SK-N-SH (cell line): ENCODE measurements around the gene KIF16B. TPM values are rescaled to one million over a fixed set of nuclear protein-coding genes. Genes with fewer than 3 reads are reported as not detected.

Source experiments
- CTCF ChIA-PET: fragments of 300-600, 350-600 bp; formaldehyde crosslinking; extraction: SDS; loops from one replicate; lab custom pipeline; 2021; lab: Yijun Ruan, JAX
- POLR2A ChIA-PET: fragments of 350-600 bp; sonication (Branson Sonifier 250); formaldehyde crosslinking; extraction: SDS; loops from one replicate; lab custom pipeline; 2020; ENCODE audit warnings: antibody characterized with exemption, inconsistent platforms; lab: Yijun Ruan, JAX
- DNase-seq: peaks from one replicate; pipeline ENCODE4 v3.0.0; 2012
- H2AFZ ChIP-seq: fragments of 200-600 bp; sonication (generic); 2 replicates; pipeline ENCODE4 v1.8.1; 2016; ENCODE audit warnings: antibody characterized with exemption, mild to moderate bottlenecking, low read depth
- H3F3A ChIP-seq: fragments of 200-600 bp; sonication (generic); replicated peaks from 2 replicates; pipeline ENCODE3; 2016; ENCODE audit warnings: antibody characterized with exemption, mild to moderate bottlenecking; ENCODE audit not compliant: insufficient read depth
- H3K27ac ChIP-seq, 2 experiments: fragments of 200-500 bp in 1 of 2; fragments of 200-600 bp in 1 of 2; sonication (Bioruptor generic) in 1 of 2; sonication (generic), shearing (Covaris generic) in 1 of 2; 2 replicates each; pipeline versions ENCODE4 v1.5.1 to v1.6.1; 2014 to 2016; ENCODE audit warnings: low read depth in 2 of 2, inconsistent platforms in 1 of 2, low read length in 1 of 2, mild to moderate bottlenecking in 1 of 2, mixed read lengths in 1 of 2
- H3K27me3 ChIP-seq: fragments of 200-600 bp; sonication (generic), shearing (Covaris generic); 2 replicates; pipeline ENCODE4 v1.6.1; 2016; ENCODE audit warnings: mixed run types; ENCODE audit not compliant: insufficient read depth
- H3K36me3 ChIP-seq, 2 experiments: fragments of 200-500 bp in 1 of 2; fragments of 200-600 bp in 1 of 2; sonication (Bioruptor generic) in 1 of 2; sonication (generic) in 1 of 2; replicated peaks in 1 of 2; 2 replicates each; pipeline versions ENCODE3 to v1.5.1; 2014 to 2016; ENCODE audit warnings: low read length in 1 of 2, mild to moderate bottlenecking in 1 of 2; ENCODE audit not compliant: insufficient read depth in 2 of 2, control insufficient read depth in 1 of 2
- H3K4me1 ChIP-seq, 2 experiments: fragments of 200-500 bp in 1 of 2; fragments of 200-600 bp in 1 of 2; sonication (Bioruptor generic) in 1 of 2; sonication (generic), shearing (Covaris generic) in 1 of 2; 2 replicates each; pipeline versions ENCODE4 v1.5.1 to v1.6.1; 2014 to 2016; ENCODE audit warnings: low read depth in 1 of 2, low read length in 1 of 2, mixed run types in 1 of 2; ENCODE audit not compliant: insufficient read depth in 2 of 2, control insufficient read depth in 1 of 2
- H3K4me2 ChIP-seq: fragments of 200-600 bp; sonication (generic), shearing (Covaris generic); 2 replicates; pipeline ENCODE4 v1.6.1; 2017; ENCODE audit warnings: mixed run types
- H3K4me3 ChIP-seq, 2 experiments: fragments of 200-500 bp in 1 of 2; fragments of 200-600 bp in 1 of 2; sonication (Bioruptor generic) in 1 of 2; sonication (generic), shearing (Covaris generic) in 1 of 2; 2 replicates each; pipeline versions ENCODE4 v1.5.1 to v1.8.1; 2014 to 2016; ENCODE audit warnings: low read depth in 2 of 2, inconsistent platforms in 1 of 2, low read length in 1 of 2, mild to moderate bottlenecking in 1 of 2, mixed read lengths in 1 of 2, moderate library complexity in 1 of 2
- H3K79me2 ChIP-seq: fragments of 200-600 bp; sonication (generic); 2 replicates; pipeline ENCODE4 v1.8.1; 2017; ENCODE audit warnings: mild to moderate bottlenecking; ENCODE audit not compliant: insufficient read depth
- H3K9ac ChIP-seq: fragments of 200-600 bp; sonication (generic); 2 replicates; pipeline ENCODE4 v1.6.1; 2017; ENCODE audit warnings: mixed run types
- H3K9me2 ChIP-seq: fragments of 200-600 bp; sonication (generic); 2 replicates; pipeline ENCODE4 v1.6.1; 2017; ENCODE audit warnings: mixed run types
- H3K9me3 ChIP-seq: fragments of 200-600 bp; sonication (generic); 2 replicates; pipeline ENCODE4 v1.6.1; 2017; ENCODE audit warnings: mixed run types, mild to moderate bottlenecking, moderate library complexity
- H4K20me1 ChIP-seq: fragments of 200-600 bp; sonication (generic); 2 replicates; pipeline ENCODE4 v1.6.1; 2017; ENCODE audit warnings: mild to moderate bottlenecking, mixed run types; ENCODE audit not compliant: insufficient read depth
- CHD2 ChIP-seq: fragments of 150-350 bp; IDR thresholded peaks from 2 replicates; pipeline ENCODE4 v1.6.1; 2018; ENCODE audit warnings: low read length; ENCODE audit not compliant: partially characterized antibody
- EP300 ChIP-seq, 2 experiments: IDR thresholded peaks; 2 replicates each; pipeline versions ENCODE4 v1.4.0 to v1.6.1; 2012; ENCODE audit warnings: borderline replicate concordance in 1 of 2, low read depth in 1 of 2, low read length in 1 of 2
- EZH2phosphoT487 ChIP-seq: fragments of 200-600 bp; sonication (generic); IDR thresholded peaks from 2 replicates; pipeline ENCODE4 v1.6.1; 2017; ENCODE audit warnings: low read depth, mixed run types, mild to moderate bottlenecking, antibody characterized with exemption, moderate library complexity, borderline replicate concordance
- FOXM1 ChIP-seq: IDR thresholded peaks from 2 replicates; pipeline ENCODE4 v1.4.0; 2012; ENCODE audit warnings: low read depth, mild to moderate bottlenecking
- GABPA ChIP-seq: IDR thresholded peaks from 2 replicates; pipeline ENCODE4 v1.4.0; 2012; ENCODE audit warnings: low read depth, mild to moderate bottlenecking
- GATA2 ChIP-seq: sonication (generic); formaldehyde crosslinking; IDR thresholded peaks from 2 replicates; pipeline ENCODE4 v1.5.0; 2020; ENCODE audit warnings: mild to moderate bottlenecking, missing genetic modification reagents
- JUND ChIP-seq: IDR thresholded peaks from 2 replicates; pipeline ENCODE4 v1.4.0; 2012
- MEF2A ChIP-seq: IDR thresholded peaks from 2 replicates; pipeline ENCODE4 v1.4.0; 2012; ENCODE audit warnings: low read depth, borderline replicate concordance
- NFIC ChIP-seq: IDR thresholded peaks from 2 replicates; pipeline ENCODE4 v1.4.0; 2012; ENCODE audit warnings: borderline replicate concordance
- POLR2AphosphoS5 ChIP-seq: IDR thresholded peaks from 2 replicates; pipeline ENCODE4 v1.6.1; 2012; ENCODE audit warnings: low read depth, low read length
- RAD21 ChIP-seq: IDR thresholded peaks from 2 replicates; pipeline ENCODE4 v1.6.1; 2012; ENCODE audit warnings: mild to moderate bottlenecking, low read length
- RFX5 ChIP-seq: IDR thresholded peaks from 2 replicates; pipeline ENCODE4 v1.6.1; 2012; ENCODE audit warnings: mild to moderate bottlenecking, improper control_type of control experiment, low read length
- RXRA ChIP-seq: IDR thresholded peaks from 2 replicates; pipeline ENCODE4 v1.4.0; 2012; ENCODE audit warnings: low read depth, mild to moderate bottlenecking, borderline replicate concordance
- TAF1 ChIP-seq: IDR thresholded peaks from 2 replicates; pipeline ENCODE4 v1.6.1; 2012; ENCODE audit warnings: low read depth, mild to moderate bottlenecking, low read length, moderate library complexity, borderline replicate concordance
- TCF12 ChIP-seq: IDR thresholded peaks from 2 replicates; pipeline ENCODE4 v1.4.0; 2012
- TEAD4 ChIP-seq: IDR thresholded peaks from 2 replicates; pipeline ENCODE4 v1.4.0; 2012; ENCODE audit warnings: mild to moderate bottlenecking, borderline replicate concordance; ENCODE audit not compliant: insufficient read depth
- WGBS: methylation state at CpG from one replicate; pipeline ENCODE4 v1.1.6; 2017; ENCODE audit warnings: low lambda C conversion rate; 5-methylcytosine and 5-hydroxymethylcytosine counted together
- polyA plus RNA-seq, 3 experiments: library from polyadenylated mRNA; depleted of rRNA; stranded (reverse); fragments of >200 nt; gene quantifications; 2 replicates each; pipeline ENCODE4 v1.2.3, GENCODE V29; 2012
- TF ChIP-seq, protein P1 (sequence below): IDR thresholded peaks from 2 replicates; pipeline ENCODE4; 2012
- TF ChIP-seq, protein P2 (sequence below): fragments of 150-350 bp; IDR thresholded peaks from 2 replicates; pipeline ENCODE4 v1.6.1; 2017; ENCODE audit warnings: antibody characterized with exemption, low read length, low read depth, borderline replicate concordance
- TF ChIP-seq, protein P3 (sequence below): fragments of 200-600 bp; sonication (generic); IDR thresholded peaks from 2 replicates; pipeline ENCODE4 v1.6.1; 2017; ENCODE audit warnings: antibody characterized with exemption, mild to moderate bottlenecking, moderate library complexity
- TF ChIP-seq, protein P4 (sequence below): IDR thresholded peaks from 2 replicates; pipeline ENCODE4 v1.4.0; 2012; ENCODE audit warnings: low read depth, borderline replicate concordance
- TF ChIP-seq, protein P5 (sequence below): IDR thresholded peaks from 2 replicates; pipeline ENCODE4 v1.4.0; 2012; ENCODE audit warnings: low read depth

The KIF16B gene
- polyA plus RNA-seq, 1 of the 3 experiments (the other 2 are of a cell fraction): 3.3 TPM

DNA sequence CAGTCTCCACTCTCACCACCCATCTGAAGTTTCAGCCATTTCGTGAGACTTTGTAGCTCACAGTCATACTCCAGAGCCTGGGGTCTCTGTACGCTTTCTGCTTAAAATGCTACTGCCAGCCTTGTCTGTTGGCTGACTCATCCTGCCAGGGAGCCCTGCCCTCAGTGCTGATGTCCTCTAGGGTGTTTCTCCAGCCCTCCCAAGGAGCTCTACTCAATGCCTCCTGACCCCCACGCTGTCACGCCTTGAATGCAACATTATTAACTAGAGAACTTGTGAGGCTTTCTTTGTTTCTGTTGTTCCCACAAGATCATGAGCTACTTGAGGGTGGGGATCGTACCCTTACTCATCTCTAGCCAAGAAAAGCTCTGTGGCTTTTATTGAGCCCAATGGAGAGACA lies 20.1 kb downstream of the KIF16B start:
- POLR2A ChIA-PET: no interaction called here
- H3K27ac ChIP-seq: no peak overlapping the region
- H3K4me1 ChIP-seq: peaks cover 0 to 5% of the 10 kb centered on the region in 2 experiments; a peak in 1 of 4 replicates
- no peak overlapping the region for H3K4me2 ChIP-seq
- no peaks in the 10 kb centered on the region for H3K27me3 ChIP-seq
- CTCF ChIA-PET: no interaction called here
- WGBS: 94% methylated on average over 5 of the region's 5 CpGs
- no peak overlapping the region for H2AFZ ChIP-seq
- no peaks in the 10 kb centered on the region for H3F3A ChIP-seq
- TF ChIP-seq, protein P1, sequence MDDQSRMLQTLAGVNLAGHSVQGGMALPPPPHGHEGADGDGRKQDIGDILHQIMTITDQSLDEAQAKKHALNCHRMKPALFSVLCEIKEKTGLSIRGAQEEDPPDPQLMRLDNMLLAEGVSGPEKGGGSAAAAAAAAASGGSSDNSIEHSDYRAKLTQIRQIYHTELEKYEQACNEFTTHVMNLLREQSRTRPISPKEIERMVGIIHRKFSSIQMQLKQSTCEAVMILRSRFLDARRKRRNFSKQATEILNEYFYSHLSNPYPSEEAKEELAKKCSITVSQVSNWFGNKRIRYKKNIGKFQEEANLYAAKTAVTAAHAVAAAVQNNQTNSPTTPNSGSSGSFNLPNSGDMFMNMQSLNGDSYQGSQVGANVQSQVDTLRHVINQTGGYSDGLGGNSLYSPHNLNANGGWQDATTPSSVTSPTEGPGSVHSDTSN: no peak
- TF ChIP-seq EP300 (IDR thresholded peaks at IDR 0.05; ENCODE audit: borderline replicate concordance in 1 of 2, low read depth in 1 of 2, low read length in 1 of 2): no peak
- TF ChIP-seq EZH2phosphoT487: no peak
- no peak for TF ChIP-seq RFX5
- TF ChIP-seq TEAD4: no peak
- no peak for TF ChIP-seq NFIC
- TF ChIP-seq RXRA: no peak
- TF ChIP-seq MEF2A: no peak
- no peak for TF ChIP-seq GABPA
- no peak for TF ChIP-seq FOXM1
- no peak for TF ChIP-seq TCF12
- no peak for TF ChIP-seq JUND
- TF ChIP-seq, protein P2, sequence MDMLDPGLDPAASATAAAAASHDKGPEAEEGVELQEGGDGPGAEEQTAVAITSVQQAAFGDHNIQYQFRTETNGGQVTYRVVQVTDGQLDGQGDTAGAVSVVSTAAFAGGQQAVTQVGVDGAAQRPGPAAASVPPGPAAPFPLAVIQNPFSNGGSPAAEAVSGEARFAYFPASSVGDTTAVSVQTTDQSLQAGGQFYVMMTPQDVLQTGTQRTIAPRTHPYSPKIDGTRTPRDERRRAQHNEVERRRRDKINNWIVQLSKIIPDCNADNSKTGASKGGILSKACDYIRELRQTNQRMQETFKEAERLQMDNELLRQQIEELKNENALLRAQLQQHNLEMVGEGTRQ: no peak
- no peak for TF ChIP-seq GATA2 (CRISPR knock-in tag)
- TF ChIP-seq, protein P3, sequence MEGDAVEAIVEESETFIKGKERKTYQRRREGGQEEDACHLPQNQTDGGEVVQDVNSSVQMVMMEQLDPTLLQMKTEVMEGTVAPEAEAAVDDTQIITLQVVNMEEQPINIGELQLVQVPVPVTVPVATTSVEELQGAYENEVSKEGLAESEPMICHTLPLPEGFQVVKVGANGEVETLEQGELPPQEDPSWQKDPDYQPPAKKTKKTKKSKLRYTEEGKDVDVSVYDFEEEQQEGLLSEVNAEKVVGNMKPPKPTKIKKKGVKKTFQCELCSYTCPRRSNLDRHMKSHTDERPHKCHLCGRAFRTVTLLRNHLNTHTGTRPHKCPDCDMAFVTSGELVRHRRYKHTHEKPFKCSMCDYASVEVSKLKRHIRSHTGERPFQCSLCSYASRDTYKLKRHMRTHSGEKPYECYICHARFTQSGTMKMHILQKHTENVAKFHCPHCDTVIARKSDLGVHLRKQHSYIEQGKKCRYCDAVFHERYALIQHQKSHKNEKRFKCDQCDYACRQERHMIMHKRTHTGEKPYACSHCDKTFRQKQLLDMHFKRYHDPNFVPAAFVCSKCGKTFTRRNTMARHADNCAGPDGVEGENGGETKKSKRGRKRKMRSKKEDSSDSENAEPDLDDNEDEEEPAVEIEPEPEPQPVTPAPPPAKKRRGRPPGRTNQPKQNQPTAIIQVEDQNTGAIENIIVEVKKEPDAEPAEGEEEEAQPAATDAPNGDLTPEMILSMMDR: no peak
- H3K4me3 ChIP-seq: no peak overlapping the region
- no peaks in the 10 kb centered on the region for H3K36me3 ChIP-seq
- H3K9me2 ChIP-seq: no peaks in the 10 kb centered on the region
- no peak overlapping the region for H3K9ac ChIP-seq
- H4K20me1 ChIP-seq: no peaks in the 10 kb centered on the region
- H3K9me3 ChIP-seq: no peaks in the 10 kb centered on the region
- DNase-seq: no peak
- no peaks in the 10 kb centered on the region for H3K79me2 ChIP-seq

DNA sequence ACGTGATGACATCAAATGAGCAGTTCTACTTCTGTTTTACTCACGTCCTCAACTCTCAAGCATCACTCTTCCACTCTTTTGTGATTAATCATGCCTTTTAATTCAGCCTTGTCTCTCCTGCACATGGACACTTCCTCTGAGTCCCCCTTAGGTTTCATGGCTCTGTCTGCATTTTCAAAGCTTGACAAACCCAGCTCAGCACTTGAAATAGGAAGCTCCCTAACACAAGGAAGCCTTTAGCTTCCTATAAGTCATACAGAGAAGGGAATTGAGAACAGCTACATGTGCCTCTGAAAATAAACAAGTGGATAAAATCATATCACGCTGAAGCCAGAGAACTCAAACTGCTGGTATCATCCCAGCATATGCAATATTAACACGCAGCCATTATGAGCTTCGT lies 21.2 kb downstream of the KIF16B start:
- Histone ChIP-seq H3K4me1 (peaks cover 0 to 5% of the 10 kb centered on the region in 2 experiments; a peak in 1 of 4 replicates), H3K36me3 (no peaks in the 10 kb centered on the region), H3K79me2 (no peaks in the 10 kb centered on the region), H3K9ac (no peak overlapping the region), H3K27ac (no peak overlapping the region), H3K9me2 (no peaks in the 10 kb centered on the region), H3K9me3 (no peaks in the 10 kb centered on the region), H3F3A (no peaks in the 10 kb centered on the region), H3K27me3 (no peaks in the 10 kb centered on the region), H3K4me3 (no peak overlapping the region), H3K4me2 (no peak overlapping the region), H4K20me1 (no peaks in the 10 kb centered on the region), H2AFZ (no peak overlapping the region)
- no peak for DNase-seq
- ChIA-PET POLR2A (no interaction called here), CTCF (interaction anchor here (1.6 kb wide), 1 partner anchor 209 kb away, joined by 5 read pairs; no protein-coding TSS in a partner anchor)
- 93% methylated on average over 5 of the region's 5 CpGs for WGBS
- TF ChIP-seq NFIC: no peak
- TF ChIP-seq, protein P4, sequence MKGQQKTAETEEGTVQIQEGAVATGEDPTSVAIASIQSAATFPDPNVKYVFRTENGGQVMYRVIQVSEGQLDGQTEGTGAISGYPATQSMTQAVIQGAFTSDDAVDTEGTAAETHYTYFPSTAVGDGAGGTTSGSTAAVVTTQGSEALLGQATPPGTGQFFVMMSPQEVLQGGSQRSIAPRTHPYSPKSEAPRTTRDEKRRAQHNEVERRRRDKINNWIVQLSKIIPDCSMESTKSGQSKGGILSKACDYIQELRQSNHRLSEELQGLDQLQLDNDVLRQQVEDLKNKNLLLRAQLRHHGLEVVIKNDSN: no peak
- TF ChIP-seq POLR2AphosphoS5: no peak
- TF ChIP-seq, protein P3: no peak
- TF ChIP-seq RFX5: no peak
- TF ChIP-seq CHD2: no peak
- no peak for TF ChIP-seq TAF1
- no peak for TF ChIP-seq RAD21
- TF ChIP-seq TEAD4: no peak
- TF ChIP-seq, protein P5, sequence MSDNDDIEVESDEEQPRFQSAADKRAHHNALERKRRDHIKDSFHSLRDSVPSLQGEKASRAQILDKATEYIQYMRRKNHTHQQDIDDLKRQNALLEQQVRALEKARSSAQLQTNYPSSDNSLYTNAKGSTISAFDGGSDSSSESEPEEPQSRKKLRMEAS: no peak
